ENCODE data around the gene ITGA6. TPM values are rescaled to one million over a fixed set of nuclear protein-coding genes. Genes with fewer than 3 reads are reported as not detected.

Gene ITGA6
- total and polyA plus RNA-seq, 2 experiments from 2014 or later, result 16.7 to 64.8 TPM

GRCh38 chr2:172512810-172513523, 85.6 kb downstream of the ITGA6 start:
- Histone ChIP-seq H3K4me3 (no peak overlapping the region), H3K4me1 (ENCODE audit: insufficient read depth) (no peaks in the 10 kb centered on the region), H3K9me2 (replicated peaks; ENCODE audit: insufficient read depth) (no peaks in the 10 kb centered on the region), H3K79me2 (no peaks in the 10 kb centered on the region), H3K36me3 (replicated peaks; ENCODE audit: insufficient read depth, low read depth) (no peaks in the 10 kb centered on the region), H4K20me1 (ENCODE audit: insufficient read depth, poor library complexity, severe bottlenecking) (no peaks in the 10 kb centered on the region), H3K4me2 (no peak overlapping the region), H2AFZ (no peak overlapping the region), H3K27ac (no peak overlapping the region), H3K27me3 (no peaks in the 10 kb centered on the region), H3K9me3 (ENCODE audit: low read depth) (peaks cover 9% of the 10 kb centered on the region)
- DNase-seq (ENCODE audit: low spot score), result no peak
- TF ChIP-seq EZH2phosphoT487 (IDR thresholded peaks at IDR 0.05; ENCODE audit: low read depth, severe bottlenecking, unreplicated experiment) (no peak), CTCF (IDR thresholded peaks at IDR 0.05; ENCODE audit: poor library complexity) (no peak), EZH2 (IDR thresholded peaks at IDR 0.05; ENCODE audit: borderline replicate concordance) (no peak)
- WGBS (ENCODE audit: low lambda C conversion rate, missing lambda C conversion rate), result 86% methylated on average over 5 of the region's 5 CpGs

- no peak overlapping the region for H3K4me3 ChIP-seq
- no peaks in the 10 kb centered on the region for H4K20me1 ChIP-seq (ENCODE audit: insufficient read depth, poor library complexity, severe bottlenecking)
- no peak for DNase-seq (ENCODE audit: low spot score)
- TF ChIP-seq CTCF (IDR thresholded peaks at IDR 0.05; ENCODE audit: poor library complexity), result no peak
- TF ChIP-seq EZH2 (IDR thresholded peaks at IDR 0.05; ENCODE audit: borderline replicate concordance), result no peak
- no peaks in the 10 kb centered on the region for H3K79me2 ChIP-seq
- H3K9me2 ChIP-seq (replicated peaks; ENCODE audit: insufficient read depth), result no peaks in the 10 kb centered on the region
- H3K36me3 ChIP-seq (replicated peaks; ENCODE audit: insufficient read depth, low read depth), result no peaks in the 10 kb centered on the region
- no peak overlapping the region for H3K4me2 ChIP-seq
- H3K27ac ChIP-seq, result no peak overlapping the region
- no peak overlapping the region for H2AFZ ChIP-seq
- no peaks in the 10 kb centered on the region for H3K27me3 ChIP-seq
- 97% methylated on average over 6 of the region's 6 CpGs for WGBS (ENCODE audit: low lambda C conversion rate, missing lambda C conversion rate)
- H3K9me3 ChIP-seq (ENCODE audit: low read depth), result peaks cover 9% of the 10 kb centered on the region
- H3K4me1 ChIP-seq (ENCODE audit: insufficient read depth), result no peaks in the 10 kb centered on the region
These were observed 86.1 kb downstream of the ITGA6 start for GRCh38 chr2:172513524-172513900.

GRCh38 chr2:172513935-172514586, 86.7 kb downstream of the ITGA6 start:
- no peaks in the 10 kb centered on the region for H4K20me1 ChIP-seq (ENCODE audit: insufficient read depth, poor library complexity, severe bottlenecking)
- no peaks in the 10 kb centered on the region for H3K79me2 ChIP-seq
- DNase-seq (ENCODE audit: low spot score), result no peak
- peaks cover 9% of the 10 kb centered on the region for H3K9me3 ChIP-seq (ENCODE audit: low read depth)
- no peak overlapping the region for H3K4me3 ChIP-seq
- no peak overlapping the region for H2AFZ ChIP-seq
- TF ChIP-seq EZH2 (IDR thresholded peaks at IDR 0.05; ENCODE audit: borderline replicate concordance) (no peak), CTCF (IDR thresholded peaks at IDR 0.05; ENCODE audit: poor library complexity) (no peak), EZH2phosphoT487 (IDR thresholded peaks at IDR 0.05; ENCODE audit: low read depth, severe bottlenecking, unreplicated experiment) (no peak)
- H3K9me2 ChIP-seq (replicated peaks; ENCODE audit: insufficient read depth), result no peaks in the 10 kb centered on the region
- H3K27me3 ChIP-seq, result no peaks in the 10 kb centered on the region
- 94% methylated on average over 15 of the region's 15 CpGs for WGBS (ENCODE audit: low lambda C conversion rate, missing lambda C conversion rate)
- no peak overlapping the region for H3K4me2 ChIP-seq
- H3K4me1 ChIP-seq (ENCODE audit: insufficient read depth), result no peaks in the 10 kb centered on the region
- H3K27ac ChIP-seq, result no peak overlapping the region
- H3K36me3 ChIP-seq (replicated peaks; ENCODE audit: insufficient read depth, low read depth), result no peaks in the 10 kb centered on the region
